H1 (cell line): ENCODE data around the gene GTF2IRD1. TPM values are rescaled to one million over a fixed set of nuclear protein-coding genes. Genes with fewer than 3 reads are reported as not detected.

ENCODE experiments used
- CTCF ChIA-PET: fragments of 300-600 bp; sonication (Branson Sonifier 250); formaldehyde crosslinking; loops from one replicate; lab custom pipeline; 2021; ENCODE audit not compliant: partially characterized antibody; lab: Charles Lee
- POLR2A ChIA-PET: fragments of 300-600 bp; sonication (Branson Sonifier 250); formaldehyde crosslinking; loops from one replicate; lab custom pipeline; 2021; ENCODE audit warnings: inconsistent platforms; ENCODE audit not compliant: partially characterized antibody; lab: Charles Lee
- DNase-seq, 2 experiments: peaks; one replicate each; pipeline versions ENCODE4 v3.0.0 to v3.0.0-alpha.2; 2010 to 2022; ENCODE audit warnings: low spot score in 2 of 2, low read depth in 1 of 2, mixed read lengths in 1 of 2
- FAIRE-seq: peaks from 2 replicates; lab custom pipeline; 2011; peaks lifted over from hg19 to GRCh38; lab: Jason Lieb, UNC
- H2AFZ ChIP-seq: 2 replicates; pipeline ENCODE4 v1.8.1; 2012; ENCODE audit warnings: low read length, inconsistent platforms
- H2AK5ac ChIP-seq: 2 replicates; pipeline ENCODE4 v1.6.1; 2013; ENCODE audit warnings: low read depth, low read length
- H2BK120ac ChIP-seq: replicated peaks from 2 replicates; pipeline ENCODE3; 2013; ENCODE audit warnings: low read depth, low read length, inconsistent platforms
- H2BK12ac ChIP-seq: 2 replicates; pipeline ENCODE4 v1.6.1; 2013; ENCODE audit warnings: low read depth, low read length
- H2BK15ac ChIP-seq: 2 replicates; pipeline ENCODE4 v1.6.1; 2013; ENCODE audit warnings: low read length
- H2BK20ac ChIP-seq: 2 replicates; pipeline ENCODE4 v1.6.1; 2013; ENCODE audit warnings: low read length
- H2BK5ac ChIP-seq: 2 replicates; pipeline ENCODE4 v1.6.1; 2013; ENCODE audit warnings: low read depth, low read length
- H3K14ac ChIP-seq: 2 replicates; pipeline ENCODE4 v1.6.1; 2013; ENCODE audit warnings: inconsistent platforms; ENCODE audit not compliant: insufficient read length
- H3K18ac ChIP-seq: 2 replicates; pipeline ENCODE4 v1.6.1; 2013; ENCODE audit warnings: low read length; ENCODE audit errors: extremely low read depth
- H3K23ac ChIP-seq: 2 replicates; pipeline ENCODE4 v1.6.1; 2013; ENCODE audit warnings: inconsistent platforms; ENCODE audit not compliant: insufficient read length
- H3K23me2 ChIP-seq: 2 replicates; pipeline ENCODE4 v1.6.1; 2013; ENCODE audit warnings: low read depth, low read length
- H3K27ac ChIP-seq: 2 replicates; pipeline ENCODE4 v1.6.1; 2011; ENCODE audit warnings: low read depth, low read length, inconsistent platforms
- H3K27me3 ChIP-seq, 4 experiments: replicated peaks in 1 of 4; 1 replicate in 1 of 4; 2 replicates in 3 of 4; pipeline versions ENCODE4 v1.6.1 to v1.8.1; 2011 to 2013; ENCODE audit warnings: low read length in 3 of 4, mild to moderate bottlenecking in 3 of 4, inconsistent platforms in 2 of 4, mixed read lengths in 2 of 4, moderate library complexity in 1 of 4; ENCODE audit not compliant: control insufficient read depth in 3 of 4, insufficient read depth in 3 of 4; ENCODE audit errors: extremely low read depth in 1 of 4
- H3K36me3 ChIP-seq, 4 experiments: 2 replicates each; pipeline versions ENCODE4 v1.6.1 to v1.8.1; 2011 to 2013; ENCODE audit warnings: mild to moderate bottlenecking in 4 of 4, low read length in 3 of 4, moderate library complexity in 2 of 4, control low read depth in 1 of 4, inconsistent platforms in 1 of 4; ENCODE audit not compliant: insufficient read depth in 4 of 4, control insufficient read depth in 2 of 4
- H3K4ac ChIP-seq: replicated peaks from 2 replicates; pipeline ENCODE3; 2013; ENCODE audit warnings: low read length, low read depth, mixed read lengths, inconsistent platforms; ENCODE audit not compliant: insufficient read length
- H3K4me1 ChIP-seq, 4 experiments: replicated peaks in 1 of 4; 1 replicate in 1 of 4; 2 replicates in 3 of 4; pipeline versions ENCODE4 v1.6.1 to v1.8.1; 2011 to 2013; ENCODE audit warnings: low read length in 3 of 4, inconsistent platforms in 2 of 4, mixed read lengths in 1 of 4; ENCODE audit not compliant: insufficient read depth in 4 of 4, control insufficient read depth in 3 of 4
- H3K4me2 ChIP-seq, 2 experiments: 2 replicates each; pipeline versions ENCODE4 v1.6.1 to v1.8.1; 2011 to 2013; ENCODE audit warnings: low read depth in 2 of 2, low read length in 2 of 2, control low read depth in 1 of 2, inconsistent platforms in 1 of 2, mild to moderate bottlenecking in 1 of 2; ENCODE audit not compliant: insufficient read depth in 1 of 2
- H3K4me3 ChIP-seq, 4 experiments: fragments of 200-600, 300-600 bp in 1 of 4; sonication (generic), shearing (Covaris generic), sonication (Bioruptor Twin) in 1 of 4; 2 replicates each; pipeline versions ENCODE4 v1.5.1 to v1.8.1; 2011 to 2016; ENCODE audit warnings: low read length in 4 of 4, low read depth in 3 of 4, control low read depth in 2 of 4, inconsistent platforms in 2 of 4, mild to moderate bottlenecking in 2 of 4, mixed read lengths in 1 of 4, moderate library complexity in 1 of 4; ENCODE audit not compliant: insufficient read depth in 2 of 4; ENCODE audit errors: extremely low read depth in 1 of 4
- H3K56ac ChIP-seq: replicated peaks from 2 replicates; pipeline ENCODE3; 2013; ENCODE audit warnings: low read depth, mild to moderate bottlenecking, mixed read lengths, low read length, inconsistent platforms; ENCODE audit not compliant: insufficient read length
- H3K79me1 ChIP-seq: 2 replicates; pipeline ENCODE4 v1.6.1; 2013; ENCODE audit warnings: low read depth, low read length, control low read depth
- H3K79me2 ChIP-seq, 2 experiments: 2 replicates each; pipeline versions ENCODE4 v1.6.1 to v1.8.1; 2012 to 2013; ENCODE audit warnings: low read length in 2 of 2, mild to moderate bottlenecking in 2 of 2, inconsistent platforms in 1 of 2; ENCODE audit not compliant: insufficient read depth in 2 of 2, control insufficient read depth in 1 of 2
- H3K9ac ChIP-seq, 4 experiments: replicated peaks in 1 of 4; 1 replicate in 1 of 4; 2 replicates in 3 of 4; pipeline versions ENCODE4 v1.6.1 to v1.8.1; 2011 to 2013; ENCODE audit warnings: low read depth in 3 of 4, low read length in 3 of 4, control low read depth in 2 of 4, mild to moderate bottlenecking in 2 of 4, moderate library complexity in 2 of 4, inconsistent platforms in 1 of 4; ENCODE audit errors: extremely low read depth in 1 of 4
- H3K9me3 ChIP-seq, 2 experiments: 2 replicates each; pipeline versions ENCODE4 v1.6.1 to v1.8.1; 2012 to 2013; ENCODE audit warnings: mild to moderate bottlenecking in 2 of 2, moderate library complexity in 2 of 2, control low read depth in 1 of 2, inconsistent platforms in 1 of 2, low read depth in 1 of 2, low read length in 1 of 2, mixed read lengths in 1 of 2; ENCODE audit not compliant: insufficient read depth in 2 of 2
- H4K20me1 ChIP-seq, 2 experiments: replicated peaks in 1 of 2; 2 replicates each; pipeline versions ENCODE3 to v1.8.1; 2011 to 2013; ENCODE audit warnings: inconsistent platforms in 2 of 2, low read length in 2 of 2, mild to moderate bottlenecking in 1 of 2; ENCODE audit not compliant: insufficient read depth in 2 of 2, control insufficient read depth in 1 of 2
- H4K5ac ChIP-seq: 2 replicates; pipeline ENCODE4 v1.6.1; 2013; ENCODE audit warnings: low read length, low read depth, mixed read lengths, inconsistent platforms; ENCODE audit not compliant: insufficient read length
- H4K8ac ChIP-seq: 2 replicates; pipeline ENCODE4 v1.8.0; 2013; ENCODE audit warnings: mild to moderate bottlenecking, moderate library complexity, low read length, inconsistent platforms; ENCODE audit not compliant: insufficient read depth; ENCODE audit errors: extremely low read depth
- H4K91ac ChIP-seq: replicated peaks from 2 replicates; pipeline ENCODE3; 2013; ENCODE audit warnings: low read length, mixed read lengths, inconsistent platforms; ENCODE audit not compliant: insufficient read length
- ASH2L ChIP-seq: fragments of 200-600, 300-600 bp; sonication (generic); IDR thresholded peaks from one replicate; pipeline ENCODE4 v1.7.1; 2017; ENCODE audit warnings: low read length
- CHD2 ChIP-seq: IDR thresholded peaks from 2 replicates; pipeline ENCODE4 v1.6.1; 2012; ENCODE audit warnings: low read length, improper control_type of control experiment
- CTCF ChIP-seq, 3 experiments: IDR thresholded peaks; 1 replicate in 2 of 3; 2 replicates in 1 of 3; pipeline versions ENCODE4 v1.5.1 to v1.6.1; 2011; ENCODE audit warnings: low read length in 3 of 3, mild to moderate bottlenecking in 3 of 3, inconsistent platforms in 2 of 3, low read depth in 1 of 3, moderate library complexity in 1 of 3; ENCODE audit not compliant: insufficient read depth in 1 of 3; ENCODE audit errors: control extremely low read depth in 1 of 3
- KDM4A ChIP-seq: IDR thresholded peaks from one replicate; pipeline ENCODE4 v1.7.1; 2012; ENCODE audit warnings: low read depth, mild to moderate bottlenecking, moderate library complexity, low read length, inconsistent platforms; ENCODE audit not compliant: severe bottlenecking
- RBBP5 ChIP-seq: IDR thresholded peaks from 2 replicates; pipeline ENCODE4 v1.7.1; 2012; ENCODE audit warnings: low read depth, mild to moderate bottlenecking, inconsistent platforms, low read length, moderate library complexity, borderline replicate concordance
- SIRT6 ChIP-seq: IDR thresholded peaks from one replicate; pipeline ENCODE4 v1.7.1; 2012; ENCODE audit warnings: low read length, inconsistent platforms
- SP2 ChIP-seq: IDR thresholded peaks from 2 replicates; pipeline ENCODE4 v1.6.1; 2012; ENCODE audit warnings: mild to moderate bottlenecking, low read length, inconsistent platforms
- SRF ChIP-seq: IDR thresholded peaks from 2 replicates; pipeline ENCODE4 v1.6.1; 2011; ENCODE audit warnings: mild to moderate bottlenecking, low read depth, low read length, moderate library complexity
- WGBS, 2 experiments: shearing (Covaris generic) in 1 of 2; methylation state at CpG; one replicate each; pipeline versions ENCODE4 v1.1.6 to v1.1.7; 2013 to 2015; ENCODE audit warnings: low lambda C conversion rate in 2 of 2, mixed read lengths in 2 of 2, inconsistent platforms in 1 of 2, low coverage in 1 of 2, missing lambda C conversion rate in 1 of 2; ENCODE audit not compliant: insufficient replicate concordance in 2 of 2, insufficient coverage in 1 of 2, insufficient read length in 1 of 2; ENCODE audit errors: extremely low coverage in 1 of 2, missing lambda C conversion rate in 1 of 2; 5-methylcytosine and 5-hydroxymethylcytosine counted together
- polyA plus RNA-seq, 7 experiments: library from polyadenylated mRNA; depleted of rRNA in 3 of 7; stranded (reverse) in 5 of 7; unstranded in 2 of 7; fragments of >200 nt in 5 of 7; fragments of 200-250 nt in 2 of 7; gene quantifications; 1 replicate in 5 of 7; 2 replicates in 1 of 7; 4 replicates in 1 of 7; pipeline versions ENCODE4 v1.2.1 to v1.2.3, GENCODE V29; 2011 to 2013; ENCODE audit warnings: missing spikeins in 2 of 7, mixed read lengths in 2 of 7
- total RNA-seq: library from RNA; stranded (reverse); fragmentation: NEBNext Ultra II Directional; extraction: Animal tissue kit (Norgen Biotek cat#: 25700); gene quantifications from 2 replicates; pipeline ENCODE4 v1.2.1, GENCODE V29; 2021

GTF2IRD1 gene
- total and polyA plus RNA-seq, 2 of the 8 experiments (the other 6 are each of a cell fraction or from before 2014, with no cell fraction given): 27.4 to 45.4 TPM

- no peak overlapping the region for H2AFZ ChIP-seq
- H3K27ac ChIP-seq: no peak overlapping the region
- H3K18ac ChIP-seq: no peak overlapping the region; the same call in 1 of the 2 replicates
- H3K36me3 ChIP-seq: no peaks in the 10 kb centered on the region
- peaks cover 14% of the 10 kb centered on the region for H3K79me1 ChIP-seq
- POLR2A ChIA-PET: interaction anchor here (2.1 kb wide), 1 partner anchor 10 kb away, joined by 5 read pairs; no protein-coding TSS in a partner anchor
- CTCF ChIA-PET: interaction anchor here (1.7 to 2.0 kb wide), 2 partner anchors 36 to 77 kb away, joined by 6 to 8 read pairs; no protein-coding TSS in a partner anchor
- H2BK20ac ChIP-seq: no peak overlapping the region
- peaks cover 0 to 2% (median 0%) of the 10 kb centered on the region in 4 experiments; a peak in 2 of 7 replicates for H3K4me1 ChIP-seq
- WGBS, 2 experiments: 86% methylated on average over 18 of the region's 19 CpGs; no CpG with 5 or more reads in 1 of the 2 experiments
- no peak overlapping the region for H4K5ac ChIP-seq
- H3K4ac ChIP-seq: peak overlapping the region; percentile 74
- peak overlapping the region; percentile 65; the same call in 1 of the 2 replicates for H4K8ac ChIP-seq
- H3K4me3 ChIP-seq: no peak overlapping the region
- H3K27me3 ChIP-seq: no peaks in the 10 kb centered on the region; a peak in 1 of 7 replicates
- H3K9ac ChIP-seq: no peak overlapping the region
- no peak overlapping the region; the same call in 1 of the 2 replicates for H2BK15ac ChIP-seq
- DNase-seq: no peak
- H3K23me2 ChIP-seq: peaks cover 6% of the 10 kb centered on the region
- peak overlapping the region; percentile 70; the same call in 1 of the 2 replicates for H2BK12ac ChIP-seq
- H3K4me2 ChIP-seq: no peak overlapping the region; a peak in 2 of 4 replicates
- H3K56ac ChIP-seq: no peak overlapping the region
- H3K9me3 ChIP-seq: no peaks in the 10 kb centered on the region
- H3K14ac ChIP-seq: peak overlapping the region; percentile 62
- H2BK5ac ChIP-seq: no peak overlapping the region
- H2AK5ac ChIP-seq: peak overlapping the region; percentile 43
- H3K23ac ChIP-seq: peak overlapping the region; percentile 66
- peaks cover 5 to 23% of the 10 kb centered on the region in 2 experiments for H4K20me1 ChIP-seq
- peak overlapping the region; percentile 68 for H4K91ac ChIP-seq
- H2BK120ac ChIP-seq: no peak overlapping the region
- no peak for FAIRE-seq
- H3K79me2 ChIP-seq: peaks cover 0 to 39% of the 10 kb centered on the region in 2 experiments; a peak in 1 of 4 replicates
- TF ChIP-seq KDM4A (no peak), CHD2 (no peak), ASH2L (no peak), SP2 (no peak), SRF (no peak), RBBP5 (no peak), SIRT6 (no peak), CTCF (IDR thresholded peaks at IDR 0.05; ENCODE audit: control extremely low read depth in 1 of 3, insufficient read depth in 1 of 3, low read depth in 1 of 3, low read length in 3 of 3) (no peak)
These were observed 41.7 kb downstream of the GTF2IRD1 start for GRCh38 chr7:74495112-74496086.
